Measurements from ENCODE around the gene ROBO3. TPM values are rescaled to one million over a fixed set of nuclear protein-coding genes. Genes with fewer than 3 reads are reported as not detected.

The ROBO3 gene
- total RNA-seq, 1 experiment from 2014 or later: 6.2 TPM

DNA sequence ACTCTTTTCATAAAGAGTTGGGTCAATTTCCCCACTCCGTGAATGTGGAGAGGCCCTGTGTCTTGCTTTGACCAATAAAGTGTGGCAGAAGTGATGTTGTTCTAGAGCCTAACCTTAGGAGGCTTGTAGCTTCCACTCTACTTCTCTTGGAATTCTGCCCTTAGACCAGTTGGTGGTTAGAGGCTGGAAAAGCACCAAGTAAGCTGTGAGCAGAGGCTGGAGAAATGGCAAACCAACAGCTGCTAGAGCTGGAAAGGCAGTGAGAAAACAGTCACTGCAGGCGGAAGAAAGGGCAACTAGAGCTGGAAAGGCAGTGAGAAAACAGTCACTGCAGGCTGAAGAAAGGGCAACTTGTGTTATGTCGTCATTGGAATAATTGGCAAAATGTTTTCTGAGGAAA, 35.2 kb upstream of the ROBO3 start:
- no peaks in the 10 kb centered on the region for H3K4me1 Mint-ChIP-seq (ENCODE audit: low read depth, unreplicated experiment)
- ChIA-PET CTCF (interaction anchor here (0.5 kb wide), 1 partner anchor 1560 kb away, joined by 3 read pairs; no protein-coding TSS in a partner anchor), POLR2A (no interaction called here)
- H3K27ac Mint-ChIP-seq (ENCODE audit: unreplicated experiment): no peak overlapping the region
- H3K9me3 Mint-ChIP-seq (ENCODE audit: unreplicated experiment): no peaks in the 10 kb centered on the region
- no peaks in the 10 kb centered on the region for H3K36me3 Mint-ChIP-seq (ENCODE audit: insufficient read depth, unreplicated experiment)
- DNase-seq: no peak
- intact Hi-C loops (cut with micrococcal nuclease; ENCODE audit: unreplicated experiment): no loop called here
- H3K27me3 Mint-ChIP-seq (ENCODE audit: insufficient read depth, unreplicated experiment): peaks cover 2% of the 10 kb centered on the region
- TF ChIP-seq, protein P1, sequence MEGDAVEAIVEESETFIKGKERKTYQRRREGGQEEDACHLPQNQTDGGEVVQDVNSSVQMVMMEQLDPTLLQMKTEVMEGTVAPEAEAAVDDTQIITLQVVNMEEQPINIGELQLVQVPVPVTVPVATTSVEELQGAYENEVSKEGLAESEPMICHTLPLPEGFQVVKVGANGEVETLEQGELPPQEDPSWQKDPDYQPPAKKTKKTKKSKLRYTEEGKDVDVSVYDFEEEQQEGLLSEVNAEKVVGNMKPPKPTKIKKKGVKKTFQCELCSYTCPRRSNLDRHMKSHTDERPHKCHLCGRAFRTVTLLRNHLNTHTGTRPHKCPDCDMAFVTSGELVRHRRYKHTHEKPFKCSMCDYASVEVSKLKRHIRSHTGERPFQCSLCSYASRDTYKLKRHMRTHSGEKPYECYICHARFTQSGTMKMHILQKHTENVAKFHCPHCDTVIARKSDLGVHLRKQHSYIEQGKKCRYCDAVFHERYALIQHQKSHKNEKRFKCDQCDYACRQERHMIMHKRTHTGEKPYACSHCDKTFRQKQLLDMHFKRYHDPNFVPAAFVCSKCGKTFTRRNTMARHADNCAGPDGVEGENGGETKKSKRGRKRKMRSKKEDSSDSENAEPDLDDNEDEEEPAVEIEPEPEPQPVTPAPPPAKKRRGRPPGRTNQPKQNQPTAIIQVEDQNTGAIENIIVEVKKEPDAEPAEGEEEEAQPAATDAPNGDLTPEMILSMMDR (IDR thresholded peaks at IDR 0.05; ENCODE audit: insufficient read depth in 1 of 2, low read depth in 1 of 2, low read length in 1 of 2, severe bottlenecking in 1 of 2, unreplicated experiment in 1 of 2): no peak
- no peak overlapping the region for H3K4me3 Mint-ChIP-seq (ENCODE audit: unreplicated experiment)
- Histone ChIP-seq H3K4me3 (ENCODE audit: low read depth, low read length) (no peak overlapping the region), H3K4me1 (0 out of 2 replicates have a peak, but pooled peaks cover 4% of the 10 kb centered on the region), H3K9me3 (no peaks in the 10 kb centered on the region), H3K36me3 (ENCODE audit: control insufficient read depth, insufficient read depth, low read length) (no peaks in the 10 kb centered on the region), H3K27me3 (replicated peaks; ENCODE audit: control insufficient read depth, insufficient read depth, low read length) (no peaks in the 10 kb centered on the region)
- no TSS peak for BruUV-seq (replicated peaks)

DNA sequence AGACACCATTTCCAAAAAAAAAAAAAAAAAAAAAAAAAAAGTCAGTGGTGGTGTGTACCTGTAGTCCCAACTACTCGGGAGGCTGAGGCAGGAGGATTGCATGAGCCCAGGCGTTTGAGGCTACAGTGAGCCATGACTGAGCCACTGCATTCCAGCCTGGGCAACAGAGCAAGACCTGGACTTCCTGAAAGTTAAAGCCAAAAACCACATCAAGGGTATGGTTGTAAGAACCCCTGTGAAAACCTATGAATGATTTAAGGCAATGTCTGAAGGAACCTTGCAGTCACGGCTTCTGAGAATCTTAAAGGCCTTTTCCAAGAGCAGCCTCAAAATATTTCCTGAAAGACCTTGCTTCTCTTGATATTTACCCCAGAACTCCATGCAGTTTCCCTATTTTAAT, 34.5 kb upstream of the ROBO3 start:
- POLR2A ChIA-PET: no interaction called here
- Mint-ChIP-seq H3K9me3 (ENCODE audit: unreplicated experiment) (no peaks in the 10 kb centered on the region), H3K27ac (ENCODE audit: unreplicated experiment) (no peak overlapping the region), H3K4me3 (ENCODE audit: unreplicated experiment) (no peak overlapping the region), H3K4me1 (ENCODE audit: low read depth, unreplicated experiment) (no peaks in the 10 kb centered on the region), H3K27me3 (ENCODE audit: insufficient read depth, unreplicated experiment) (peaks cover 2% of the 10 kb centered on the region), H3K36me3 (ENCODE audit: insufficient read depth, unreplicated experiment) (no peaks in the 10 kb centered on the region)
- no TSS peak for BruUV-seq (replicated peaks)
- Histone ChIP-seq H3K36me3 (ENCODE audit: control insufficient read depth, insufficient read depth, low read length) (no peaks in the 10 kb centered on the region), H3K4me1 (0 out of 2 replicates have a peak, but pooled peaks cover 4% of the 10 kb centered on the region), H3K27me3 (replicated peaks; ENCODE audit: control insufficient read depth, insufficient read depth, low read length) (no peaks in the 10 kb centered on the region), H3K4me3 (ENCODE audit: low read depth, low read length) (no peak overlapping the region), H3K9me3 (no peaks in the 10 kb centered on the region)
- no peak for DNase-seq
- CTCF ChIA-PET: no interaction called here
- TF ChIP-seq, protein P1 (IDR thresholded peaks at IDR 0.05; ENCODE audit: insufficient read depth in 1 of 2, low read depth in 1 of 2, low read length in 1 of 2, severe bottlenecking in 1 of 2, unreplicated experiment in 1 of 2): no peak
- intact Hi-C loops (cut with micrococcal nuclease; ENCODE audit: unreplicated experiment): no loop called here

DNA sequence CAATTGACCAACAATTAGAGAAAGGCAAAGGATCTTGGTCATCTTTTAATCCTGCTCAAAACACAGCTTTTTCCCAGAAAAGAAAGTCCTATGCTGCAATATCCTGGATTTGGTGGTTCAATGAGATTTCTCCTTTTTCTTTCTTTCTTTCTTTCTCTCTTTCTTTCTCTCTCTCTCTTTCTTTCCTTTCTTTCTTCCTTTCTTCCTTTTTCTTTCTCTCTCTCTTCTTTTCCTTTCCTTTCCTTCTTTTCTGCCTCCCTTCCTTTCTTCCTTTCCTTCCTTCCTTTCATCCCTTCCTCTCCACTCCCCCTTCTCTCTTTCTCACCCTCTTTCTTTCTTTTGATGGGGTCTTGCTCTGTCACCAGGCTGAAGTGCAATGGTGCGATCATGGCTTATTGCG, 33.3 kb upstream of the ROBO3 start:
- Mint-ChIP-seq H3K4me1 (ENCODE audit: low read depth, unreplicated experiment) (peaks cover 6% of the 10 kb centered on the region), H3K27me3 (ENCODE audit: insufficient read depth, unreplicated experiment) (peaks cover 2% of the 10 kb centered on the region), H3K4me3 (ENCODE audit: unreplicated experiment) (no peak overlapping the region), H3K9me3 (ENCODE audit: unreplicated experiment) (no peaks in the 10 kb centered on the region), H3K27ac (ENCODE audit: unreplicated experiment) (no peak overlapping the region), H3K36me3 (ENCODE audit: insufficient read depth, unreplicated experiment) (no peaks in the 10 kb centered on the region)
- TF ChIP-seq, protein P1 (IDR thresholded peaks at IDR 0.05; ENCODE audit: insufficient read depth in 1 of 2, low read depth in 1 of 2, low read length in 1 of 2, severe bottlenecking in 1 of 2, unreplicated experiment in 1 of 2): no peak
- no peak for DNase-seq
- ChIA-PET CTCF (no interaction called here), POLR2A (no interaction called here)
- peaks cover 9% of the 10 kb centered on the region; the same call in 1 of the 2 replicates for H3K4me1 ChIP-seq
- H3K27me3 ChIP-seq (replicated peaks; ENCODE audit: control insufficient read depth, insufficient read depth, low read length): no peaks in the 10 kb centered on the region
- no TSS peak for BruUV-seq (replicated peaks)
- H3K9me3 ChIP-seq: no peaks in the 10 kb centered on the region
- H3K4me3 ChIP-seq (ENCODE audit: low read depth, low read length): no peak overlapping the region
- intact Hi-C loops (cut with micrococcal nuclease; ENCODE audit: unreplicated experiment): no loop called here
- no peaks in the 10 kb centered on the region for H3K36me3 ChIP-seq (ENCODE audit: control insufficient read depth, insufficient read depth, low read length)
